ENCODE results near the gene TTC9B.

The TTC9B gene

DNA sequence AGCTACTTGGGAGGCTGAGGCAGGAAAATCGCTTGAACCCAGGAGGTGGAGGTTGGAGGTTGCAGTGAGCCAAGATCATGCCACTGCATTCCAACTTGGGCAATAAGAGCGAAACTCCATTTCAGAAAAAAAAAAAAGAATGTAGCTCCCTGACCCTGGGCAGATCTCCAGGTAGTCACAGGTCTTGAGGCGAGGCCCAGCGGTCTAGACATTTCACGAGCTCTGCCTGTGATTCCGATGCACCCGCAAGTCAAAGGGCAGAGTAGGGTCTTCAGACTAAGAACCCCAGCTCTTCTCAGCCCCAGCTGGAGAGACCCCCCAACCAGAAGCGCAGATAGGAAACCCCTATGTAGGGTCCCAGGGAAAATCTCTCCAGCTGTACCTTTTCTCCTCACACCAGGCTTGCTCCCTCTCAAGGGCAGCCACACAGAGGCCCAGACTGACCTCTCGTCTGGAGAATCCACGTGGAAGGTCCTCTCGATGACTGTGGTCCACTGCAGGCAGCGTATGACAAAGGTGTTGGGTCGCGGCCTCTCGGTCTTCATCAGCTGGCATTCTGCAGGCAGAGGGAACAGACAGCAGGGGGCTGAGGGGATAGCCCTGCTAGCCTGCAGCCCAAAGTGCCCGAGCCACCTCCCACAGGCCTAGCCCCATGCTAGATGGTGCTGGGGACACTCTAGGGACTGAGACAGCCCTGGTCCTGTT is 36.7 kb upstream of the TTC9B start:
- peak overlapping the region; percentile 44; the same call in 1 of the 2 replicates for H3K27ac ChIP-seq
- TF ChIP-seq, protein P1, sequence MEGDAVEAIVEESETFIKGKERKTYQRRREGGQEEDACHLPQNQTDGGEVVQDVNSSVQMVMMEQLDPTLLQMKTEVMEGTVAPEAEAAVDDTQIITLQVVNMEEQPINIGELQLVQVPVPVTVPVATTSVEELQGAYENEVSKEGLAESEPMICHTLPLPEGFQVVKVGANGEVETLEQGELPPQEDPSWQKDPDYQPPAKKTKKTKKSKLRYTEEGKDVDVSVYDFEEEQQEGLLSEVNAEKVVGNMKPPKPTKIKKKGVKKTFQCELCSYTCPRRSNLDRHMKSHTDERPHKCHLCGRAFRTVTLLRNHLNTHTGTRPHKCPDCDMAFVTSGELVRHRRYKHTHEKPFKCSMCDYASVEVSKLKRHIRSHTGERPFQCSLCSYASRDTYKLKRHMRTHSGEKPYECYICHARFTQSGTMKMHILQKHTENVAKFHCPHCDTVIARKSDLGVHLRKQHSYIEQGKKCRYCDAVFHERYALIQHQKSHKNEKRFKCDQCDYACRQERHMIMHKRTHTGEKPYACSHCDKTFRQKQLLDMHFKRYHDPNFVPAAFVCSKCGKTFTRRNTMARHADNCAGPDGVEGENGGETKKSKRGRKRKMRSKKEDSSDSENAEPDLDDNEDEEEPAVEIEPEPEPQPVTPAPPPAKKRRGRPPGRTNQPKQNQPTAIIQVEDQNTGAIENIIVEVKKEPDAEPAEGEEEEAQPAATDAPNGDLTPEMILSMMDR (conservative IDR thresholded peaks at IDR 0.05), result no peak
- TF ChIP-seq ZFX (IDR thresholded peaks at IDR 0.05), result no peak

DNA sequence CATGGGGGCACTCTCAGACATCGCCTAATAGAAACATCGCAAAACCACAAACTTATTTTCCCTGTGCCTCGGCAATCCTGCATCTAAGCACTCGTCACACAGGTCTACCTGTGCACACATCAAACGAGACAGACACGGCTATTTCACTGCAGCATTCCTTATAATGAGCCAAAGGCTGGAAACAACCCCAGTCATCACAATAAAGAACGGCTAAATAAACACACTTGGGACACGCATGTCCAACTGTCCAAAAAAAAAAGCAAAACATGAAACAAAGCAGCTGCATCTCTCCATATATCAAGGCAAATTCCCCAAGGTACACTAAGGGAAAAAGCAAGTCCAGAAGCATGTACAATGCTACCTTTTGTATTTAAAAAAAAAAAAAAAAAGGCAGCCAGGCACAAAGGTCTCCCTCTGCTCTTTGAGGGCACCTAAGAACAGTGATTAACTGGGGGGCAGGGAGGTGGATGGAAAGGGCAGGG is 35.5 kb upstream of the TTC9B start:
- TF ChIP-seq, protein P1 (conservative IDR thresholded peaks at IDR 0.05), result no peak
- TF ChIP-seq ZFX (IDR thresholded peaks at IDR 0.05), result no peak

DNA sequence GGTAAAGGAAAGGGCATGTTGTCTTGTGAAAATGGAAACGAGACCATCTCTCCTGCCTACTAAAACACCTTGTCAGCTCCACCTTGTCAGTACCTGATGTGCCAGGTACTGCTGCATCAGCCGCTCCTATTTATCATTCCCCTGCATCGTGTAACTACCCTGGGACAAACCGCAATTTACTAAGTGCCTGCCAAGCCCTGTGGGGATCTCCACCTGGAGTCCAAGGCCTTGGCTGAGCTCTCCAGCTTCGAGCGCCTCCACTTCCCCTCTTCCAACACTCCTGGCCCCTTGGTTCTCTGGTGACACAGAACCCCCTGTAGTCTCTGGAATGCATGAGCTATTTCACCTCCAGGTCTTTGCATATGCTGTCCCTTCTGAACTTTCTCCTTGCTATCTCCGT is 34.2 kb upstream of the TTC9B start:
- TF ChIP-seq, protein P1 (conservative IDR thresholded peaks at IDR 0.05), result no peak
- TF ChIP-seq ZFX (IDR thresholded peaks at IDR 0.05), result no peak
- no peak overlapping the region for H3K27ac ChIP-seq

More for the DNA sequence above, 35.5 kb upstream of the TTC9B start:
- peak overlapping the region; percentile 44 for H3K27ac ChIP-seq

DNA sequence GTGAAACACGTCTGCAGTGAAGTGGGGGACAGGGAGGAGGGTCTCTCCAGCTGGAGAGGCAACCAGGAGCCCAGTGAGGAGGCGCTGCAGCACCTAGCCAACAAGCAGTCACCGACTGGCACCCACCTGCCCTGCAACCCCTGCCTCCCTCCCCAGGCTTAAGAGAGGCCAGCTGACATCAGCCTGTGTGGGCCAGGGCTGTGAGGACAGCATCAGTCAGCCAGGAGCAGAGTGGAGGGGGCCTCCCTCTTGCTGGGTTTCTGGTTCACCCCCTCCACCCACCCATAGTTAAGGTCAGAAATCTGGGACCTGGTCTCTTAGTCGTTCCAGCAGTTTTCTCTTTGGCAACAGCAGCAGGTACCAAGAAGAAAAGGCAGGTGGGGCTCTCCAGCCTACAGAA is 33.8 kb upstream of the TTC9B start:
- TF ChIP-seq, protein P1 (conservative IDR thresholded peaks at IDR 0.05), result no peak
- no peak for TF ChIP-seq ZFX (IDR thresholded peaks at IDR 0.05)
- H3K27ac ChIP-seq, result no peak overlapping the region

DNA sequence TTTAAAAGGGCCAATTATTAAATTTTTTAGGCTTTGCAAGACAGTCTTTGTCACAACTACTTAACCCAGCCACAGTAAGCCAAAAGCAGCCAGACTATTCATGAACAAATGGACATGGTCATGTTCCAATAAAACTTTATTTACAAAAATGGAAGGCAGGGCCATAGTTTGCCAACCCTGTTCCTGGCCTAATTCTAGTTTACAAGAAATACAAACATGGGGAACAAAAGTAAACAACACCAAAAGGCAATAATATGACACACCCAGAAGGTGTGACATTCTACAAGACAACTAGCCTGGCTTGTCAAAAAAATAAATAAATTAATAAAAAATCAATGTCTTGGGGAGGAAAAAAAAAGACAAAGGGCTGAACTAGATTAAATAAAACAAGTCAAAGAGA is 33.1 kb upstream of the TTC9B start:
- no peak overlapping the region for H3K27ac ChIP-seq
- TF ChIP-seq, protein P1 (conservative IDR thresholded peaks at IDR 0.05), result no peak
- no peak for TF ChIP-seq ZFX (IDR thresholded peaks at IDR 0.05)

DNA sequence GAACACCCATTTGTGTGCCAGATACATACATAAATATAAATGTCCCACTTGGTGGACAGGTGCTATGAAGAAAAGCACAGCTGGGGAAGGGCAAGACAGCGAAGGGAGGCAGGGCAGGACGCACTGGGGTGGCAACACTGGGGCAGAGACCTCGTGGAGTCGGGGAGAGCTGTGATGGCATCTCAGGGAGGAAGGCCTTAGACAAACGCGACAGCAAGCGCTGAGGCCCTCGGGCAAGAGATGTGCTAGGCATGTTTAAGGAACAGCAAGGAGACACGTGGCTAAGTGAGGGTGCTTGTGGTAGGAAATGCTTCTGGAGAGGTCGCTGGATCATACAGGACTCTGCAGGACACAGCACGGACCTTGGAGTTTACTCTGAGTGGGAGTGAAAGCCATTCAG is 31.6 kb upstream of the TTC9B start:
- peak overlapping the region; percentile 65 for H3K27ac ChIP-seq
- TF ChIP-seq ZFX (IDR thresholded peaks at IDR 0.05), result no peak
- TF ChIP-seq, protein P1 (conservative IDR thresholded peaks at IDR 0.05), result no peak

DNA sequence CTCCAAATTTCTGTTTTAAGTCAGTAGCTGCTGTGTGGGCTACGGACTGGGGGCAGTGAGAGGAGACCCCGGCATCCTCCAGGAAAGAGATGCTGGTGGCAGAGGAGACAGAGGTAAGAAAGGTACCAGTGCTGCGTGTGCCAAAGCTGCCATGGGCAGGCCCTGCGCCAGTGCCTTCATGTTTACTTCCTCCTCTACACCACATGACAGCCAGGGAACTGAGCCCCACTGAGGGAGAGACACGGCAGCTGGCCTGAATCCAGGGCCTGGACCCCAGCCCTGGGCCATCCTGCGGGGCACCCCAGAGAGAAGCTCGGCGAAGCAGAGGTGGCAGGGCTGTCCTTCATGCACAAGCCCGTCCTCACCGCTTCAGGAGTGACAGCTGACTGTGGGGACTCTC is 31.0 kb upstream of the TTC9B start:
- H3K27ac ChIP-seq, result peak overlapping the region; percentile 65
- no peak for TF ChIP-seq ZFX (IDR thresholded peaks at IDR 0.05)
- TF ChIP-seq, protein P1 (conservative IDR thresholded peaks at IDR 0.05), result no peak
